K562 (cell line): ENCODE measurements around the gene GOLGA2. TPM values are rescaled to one million over a fixed set of nuclear protein-coding genes. Genes with fewer than 3 reads are reported as not detected.

Experiments
- ATAC-seq: fragments of 200-7000 bp; cut with Tn5 transposase; 3 replicates; pipeline ENCODE4 v1.9.1; 2020; ENCODE audit warnings: moderate library complexity
- BruUV-seq: library from RNA; stranded (reverse); fragments of 400-500 nt; replicated peaks from 2 replicates; lab custom pipeline; 2021; lab: Mats Ljungman, UMichigan
- CTCF ChIA-PET: fragments of 300-600 bp; formaldehyde crosslinking; extraction: SDS; loops from one replicate; lab custom pipeline; 2021; ENCODE audit warnings: low intra/inter-chr PET ratio; lab: Yijun Ruan, JAX
- POLR2A ChIA-PET: fragments of 300-600, 350-650 bp; sonication (Branson Sonifier 250); formaldehyde crosslinking; extraction: SDS; loops from one replicate; lab custom pipeline; 2021; ENCODE audit warnings: antibody characterized with exemption, inconsistent platforms; lab: Yijun Ruan, JAX
- DNase-seq, 4 experiments: peaks; one replicate each; pipeline versions ENCODE4 v3.0.0 to v3.0.0-alpha.2; 2011 to 2018; ENCODE audit warnings: low spot score in 3 of 4, mixed read lengths in 3 of 4; ENCODE audit errors: extremely low read depth in 1 of 4
- FAIRE-seq: peaks from 2 replicates; lab custom pipeline; 2011; peaks lifted over from hg19 to GRCh38; lab: Jason Lieb, UNC
- H2AFZ ChIP-seq: 2 replicates; pipeline ENCODE4 v1.6.0; 2011; ENCODE audit warnings: low read depth, low read length, control low read depth, inconsistent platforms
- H3K27ac ChIP-seq: fragments of 200-600 bp; 3 replicates; pipeline ENCODE4 v1.8.0; 2011; ENCODE audit warnings: low read depth, mild to moderate bottlenecking, control low read depth, inconsistent platforms, low read length, moderate library complexity, mixed read lengths; ENCODE audit errors: extremely low read depth
- H3K27me3 ChIP-seq, 2 experiments: fragments of 300-600 bp in 1 of 2; 2 replicates in 1 of 2; 3 replicates in 1 of 2; pipeline versions ENCODE4 v1.6.0 to v1.8.0; 2011; ENCODE audit warnings: inconsistent platforms in 2 of 2, low read length in 2 of 2, mild to moderate bottlenecking in 1 of 2, mixed read lengths in 1 of 2, moderate library complexity in 1 of 2; ENCODE audit not compliant: control insufficient read depth in 2 of 2, insufficient read depth in 2 of 2
- H3K36me3 ChIP-seq: fragments of 300-600 bp; 3 replicates; pipeline ENCODE4 v1.8.0; 2011; ENCODE audit warnings: mild to moderate bottlenecking, low read length, inconsistent platforms; ENCODE audit not compliant: control insufficient read depth, insufficient read depth
- H3K4me1 ChIP-seq, 2 experiments: fragments of 200-600 bp in 1 of 2; replicated peaks in 1 of 2; 2 replicates in 1 of 2; 3 replicates in 1 of 2; pipeline versions ENCODE4 v1.5.1 to v1.8.0; 2011; ENCODE audit warnings: inconsistent platforms in 2 of 2, low read length in 2 of 2, mild to moderate bottlenecking in 1 of 2, mixed read lengths in 1 of 2, moderate library complexity in 1 of 2; ENCODE audit not compliant: control insufficient read depth in 2 of 2, insufficient read depth in 2 of 2
- H3K4me2 ChIP-seq: 2 replicates; pipeline ENCODE4 v1.6.1; 2011; ENCODE audit warnings: low read length, control low read depth, inconsistent platforms, mixed read lengths; ENCODE audit not compliant: insufficient read depth
- H3K4me3 ChIP-seq: fragments of 200-600 bp; sonication (generic), shearing (Covaris generic); 2 replicates; pipeline ENCODE4 v1.5.1; 2016; ENCODE audit warnings: control low read depth, inconsistent platforms
- H3K79me2 ChIP-seq: fragments of 200-600 bp; 3 replicates; pipeline ENCODE4 v1.8.0; 2011; ENCODE audit warnings: low read length, inconsistent platforms; ENCODE audit not compliant: control insufficient read depth, insufficient read depth
- H3K9ac ChIP-seq, 2 experiments: 2 replicates each; pipeline versions ENCODE4 v1.6.0 to v1.6.1; 2011; ENCODE audit warnings: low read depth in 2 of 2, low read length in 2 of 2, control low read depth in 1 of 2, inconsistent platforms in 1 of 2, mild to moderate bottlenecking in 1 of 2, mixed read lengths in 1 of 2; ENCODE audit not compliant: insufficient read depth in 1 of 2
- H3K9me1 ChIP-seq: one replicate; pipeline ENCODE4 v1.6.0; 2011; ENCODE audit warnings: inconsistent platforms, mild to moderate bottlenecking, low read length, moderate library complexity; ENCODE audit not compliant: control insufficient read depth, insufficient read depth
- H3K9me3 ChIP-seq: replicated peaks from 2 replicates; pipeline ENCODE4 v1.5.1; 2011; ENCODE audit warnings: low read depth, low read length, inconsistent platforms; ENCODE audit not compliant: control insufficient read depth, insufficient read depth
- H4K20me1 ChIP-seq: replicated peaks from 2 replicates; pipeline ENCODE4 v1.6.1; 2011; ENCODE audit warnings: low read length, inconsistent platforms, mixed read lengths; ENCODE audit not compliant: control insufficient read depth, insufficient read depth
- ELF4 ChIP-seq: fragments of 450-650 bp; formaldehyde crosslinking; IDR thresholded peaks from 2 replicates; pipeline ENCODE4 v1.4.0; 2022; ENCODE audit warnings: missing genetic modification characterization
- ETV1 ChIP-seq: fragments of 450-650 bp; conservative IDR thresholded peaks from 2 replicates; pipeline ENCODE4 v1.6.1; 2016; ENCODE audit warnings: missing genetic modification characterization, control low read depth, low read depth, missing compliant biosample characterization
- FOXJ3 ChIP-seq: sonication (generic); formaldehyde crosslinking; IDR thresholded peaks from 2 replicates; pipeline ENCODE4 v1.4.0; 2020; ENCODE audit warnings: mild to moderate bottlenecking, missing genetic modification reagents
- JUND ChIP-seq, 2 experiments: IDR thresholded peaks; 2 replicates in 1 of 2; 3 replicates in 1 of 2; pipeline ENCODE4 v1.6.1; 2011; ENCODE audit warnings: borderline replicate concordance in 2 of 2, low read depth in 2 of 2, low read length in 2 of 2, improper control_type of control experiment in 1 of 2, missing biosample characterization in 1 of 2, missing genetic modification characterization in 1 of 2, missing genetic modification reagents in 1 of 2
- MECOM ChIP-seq: fragments of 250-450 bp; sonication (Bioruptor Pico); IDR thresholded peaks from 2 replicates; pipeline ENCODE4 v1.8.0; 2022; ENCODE audit warnings: inconsistent platforms
- MEF2D ChIP-seq: conservative IDR thresholded peaks from 2 replicates; pipeline ENCODE4 v1.6.1; 2016; ENCODE audit warnings: low read depth, missing genetic modification characterization, missing compliant biosample characterization
- SMAD4 ChIP-seq: fragments of 250-450 bp; sonication (Bioruptor Pico); conservative IDR thresholded peaks from 2 replicates; pipeline ENCODE4 v1.8.0; 2021; ENCODE audit warnings: inconsistent platforms, mild to moderate bottlenecking, moderate library complexity
- SMARCA5 ChIP-seq: fragments of 450-650 bp; IDR thresholded peaks from 2 replicates; pipeline ENCODE4 v1.6.1; 2016
- TCF15 ChIP-seq: fragments of 250-450 bp; sonication (Bioruptor Pico); IDR thresholded peaks from 2 replicates; pipeline ENCODE4 v1.8.0; 2022; ENCODE audit warnings: moderate library complexity, mild to moderate bottlenecking, inconsistent platforms
- THRB ChIP-seq: fragments of 450-650 bp; formaldehyde crosslinking; conservative IDR thresholded peaks from 2 replicates; pipeline ENCODE4 v1.4.0; 2022; ENCODE audit warnings: mild to moderate bottlenecking, missing genetic modification characterization
- ZFP36 ChIP-seq: fragments of 150-350 bp; IDR thresholded peaks from 2 replicates; pipeline ENCODE4 v1.6.1; 2018; ENCODE audit warnings: low read length, low read depth; ENCODE audit not compliant: partially characterized antibody
- ZKSCAN1 ChIP-seq: fragments of 150-350 bp; IDR thresholded peaks from 2 replicates; pipeline ENCODE4 v1.6.1; 2016; ENCODE audit warnings: low read depth, low read length
- ZNF316 ChIP-seq: fragments of 450-650 bp; IDR thresholded peaks from 2 replicates; pipeline ENCODE4 v1.6.1; 2016
- ZNF444 ChIP-seq: fragments of 250-450 bp; sonication (Bioruptor Pico); IDR thresholded peaks from 2 replicates; pipeline ENCODE4 v1.4.0; 2020; ENCODE audit warnings: mild to moderate bottlenecking, moderate library complexity
- WGBS: fragments of 100-300 bp; shearing (Covaris generic); methylation state at CpG from one replicate; pipeline ENCODE4 v1.1.6; 2016; ENCODE audit warnings: low coverage, mixed read lengths; ENCODE audit not compliant: insufficient coverage; ENCODE audit errors: missing lambda C conversion rate; 5-methylcytosine and 5-hydroxymethylcytosine counted together
- in situ Hi-C: fragments of 300-500 bp; cut with MboI; formaldehyde crosslinking; loops from 4 replicates; pipeline ENCODE4 v1.15.0; 2018; ENCODE audit warnings: inconsistent platforms, mixed read lengths
- intact Hi-C: fragments of 100-400 bp; cut with micrococcal nuclease; formaldehyde crosslinking; loops from 2 replicates; pipeline ENCODE4 v1.14.2; 2022
- polyA plus RNA-seq, 8 experiments: library from polyadenylated mRNA; depleted of rRNA in 4 of 8; stranded (reverse) in 5 of 8; unstranded in 3 of 8; fragments of >200 nt; fragmentation: Nextera tagmentation in 2 of 8; fragmentation: Illumina TruSeq in 1 of 8; extraction: Ambion mirVana in 2 of 8; extraction: Trizol in 1 of 8; gene quantifications; 2 replicates each; pipeline versions ENCODE4 v1.2.1 to v1.2.3, GENCODE V29; 2011 to 2014; ENCODE audit warnings: inconsistent platforms in 1 of 8, missing spikeins in 1 of 8
- total RNA-seq, 7 experiments: library from RNA; depleted of rRNA in 6 of 7; stranded (reverse); fragments of >200 nt in 6 of 7; fragmentation: Illumina TruSeq in 2 of 7; extraction: Trizol in 2 of 7; gene quantifications; 2 replicates each; pipeline versions ENCODE4 v1.2.1 to v1.2.3, GENCODE V29; 2011 to 2021; ENCODE audit warnings: low replicate concordance in 1 of 7

The GOLGA2 gene
- total and polyA plus RNA-seq, 9 of the 15 experiments (the other 6 are each of a cell fraction or from before 2014, with no cell fraction given), result 15.7 to 138 (median 76.0) TPM

GRCh38 chr9:128215491-128216409 is 60.1 kb downstream of the GOLGA2 start (continued):
- TF ChIP-seq JUND (IDR thresholded peaks at IDR 0.05; ENCODE audit: borderline replicate concordance, low read depth, low read length) (peak; percentile 48; the same call in 1 of the 2 replicates), JUND (tag; IDR thresholded peaks at IDR 0.05; ENCODE audit: borderline replicate concordance, low read depth, low read length) (peak; percentile 33; the same call in 1 of the 3 replicates), SMARCA5 (peak; percentile 96), ZFP36 (peak; percentile 98), MEF2D (tag) (no peak)

GRCh38 chr9:128214571-128215490 is 61.0 kb downstream of the GOLGA2 start:
- in situ Hi-C loops (loop anchor here (10.0 kb wide), 1 partner anchor 1460 kb away; no protein-coding TSS in a partner anchor), intact Hi-C loops (loop anchor here (10.0 kb wide), 1 partner anchor 130 kb away; the partner anchor contains the start of gene SLC27A4)
- ChIA-PET POLR2A (interaction anchor here (0.6 to 2.6 kb wide), 10 partner anchors 8 to 206 kb away, joined by 3 to 20 read pairs (median 3); partner anchors contain the start of gene BBLN), CTCF (no interaction called here)
- no peaks in the 10 kb centered on the region for H3K27me3 ChIP-seq
- H3K36me3 ChIP-seq, result no peaks in the 10 kb centered on the region
- H3K27ac ChIP-seq, result peak overlapping the region; percentile 1; the same call in 1 of the 3 replicates
- no peak overlapping the region for H3K4me3 ChIP-seq
- H3K9me3 ChIP-seq, result no peaks in the 10 kb centered on the region
- peak overlapping the region in 1 of 2 experiments; percentile 74; a peak in 2 of 4 replicates for H3K9ac ChIP-seq
- BruUV-seq, result no TSS peak
- H2AFZ ChIP-seq, result peak overlapping the region; percentile 21
- ATAC-seq (no peak), FAIRE-seq (no peak), DNase-seq (peak in 1 of 4 experiments; percentile 52)
- H3K4me2 ChIP-seq, result no peak overlapping the region
- H3K9me1 ChIP-seq, result peaks cover 5% of the 10 kb centered on the region
- no peaks in the 10 kb centered on the region for H3K79me2 ChIP-seq
- peaks cover 17 to 48% of the 10 kb centered on the region in 2 experiments for H3K4me1 ChIP-seq
- H4K20me1 ChIP-seq, result no peaks in the 10 kb centered on the region; the same call in 1 of the 2 replicates
- WGBS, result 64% methylated on average over 21 of the region's 21 CpGs
- peak; percentile 99 for TF ChIP-seq ZKSCAN1
- TF ChIP-seq MECOM (CRISPR knock-in tag), result no peak
- no peak for TF ChIP-seq THRB (CRISPR knock-in tag)
- TF ChIP-seq ZNF444, result no peak
- no peak for TF ChIP-seq ELF4 (CRISPR knock-in tag)
- TF ChIP-seq FOXJ3 (CRISPR knock-in tag), result no peak
- TF ChIP-seq TCF15 (CRISPR knock-in tag), result peak; percentile 17; the same call in 1 of the 2 replicates
- peak; percentile 19; the same call in 1 of the 2 replicates for TF ChIP-seq ETV1 (tag)
- TF ChIP-seq SMAD4, result no peak
- TF ChIP-seq ZNF316, result peak; percentile 68
